BE2C (cell line): Measurements from ENCODE around the gene CCDC88C.

ENCODE experiments used
- DNase-seq: peaks from one replicate; pipeline ENCODE4 v3.0.0-alpha.2; 2020
- H3K27me3 ChIP-seq: fragments of 250-450 bp; sonication (Bioruptor Pico); 2 replicates; pipeline ENCODE4 v1.5.1; 2020; ENCODE audit warnings: mild to moderate bottlenecking
- H3K36me3 ChIP-seq: fragments of 250-450 bp; sonication (Bioruptor Pico); 2 replicates; pipeline ENCODE4 v1.5.1; 2020; ENCODE audit warnings: mild to moderate bottlenecking
- H3K4me1 ChIP-seq: fragments of 250-450 bp; sonication (Bioruptor Pico); 2 replicates; pipeline ENCODE4 v1.5.1; 2020
- H3K4me3 ChIP-seq: 2 replicates; pipeline ENCODE4 v1.5.1; 2011; ENCODE audit warnings: low read depth, low read length
- H3K9me3 ChIP-seq: fragments of 250-450 bp; sonication (Bioruptor Pico); 2 replicates; pipeline ENCODE4 v1.5.1; 2020
- TF ChIP-seq, protein P1 (sequence below): IDR thresholded peaks from 2 replicates; pipeline ENCODE4 v1.5.1; 2012; ENCODE audit warnings: mild to moderate bottlenecking, low read depth, low read length

The CCDC88C gene

DNA sequence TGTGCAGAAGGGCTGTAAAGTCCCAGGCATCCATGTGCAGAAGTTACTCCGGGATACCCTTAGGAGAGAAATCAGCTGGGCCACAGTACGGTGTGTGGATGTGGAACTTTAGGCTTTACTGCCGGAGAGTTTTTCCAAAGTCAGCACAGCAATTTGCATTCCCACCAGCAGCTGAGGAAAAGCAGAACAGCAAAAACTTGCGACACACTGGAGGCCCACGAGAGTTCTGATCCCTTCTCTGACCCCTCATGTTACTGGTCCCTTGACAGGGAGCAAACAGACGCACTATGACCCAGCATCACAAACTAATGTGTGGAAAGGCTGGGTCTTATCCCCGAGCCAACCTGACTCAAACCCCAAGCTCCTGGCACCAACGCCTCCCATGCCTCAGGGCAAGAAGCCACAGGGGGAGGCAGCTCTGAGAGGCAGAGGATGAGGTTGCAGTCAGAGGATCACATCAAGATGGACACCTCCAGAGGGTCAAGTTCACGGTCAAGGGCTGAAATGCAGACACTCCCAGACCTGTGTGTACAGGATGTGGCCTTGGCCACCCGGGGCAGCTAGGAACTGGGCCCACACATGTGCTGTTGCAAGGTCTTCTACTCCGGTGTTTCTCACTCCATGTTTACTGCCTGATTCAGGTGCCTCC lies 38.6 kb downstream of the CCDC88C start:
- no peaks in the 10 kb centered on the region for H3K9me3 ChIP-seq
- no peaks in the 10 kb centered on the region; the same call in 1 of the 2 replicates for H3K27me3 ChIP-seq
- peaks cover 24% of the 10 kb centered on the region for H3K4me1 ChIP-seq
- DNase-seq: no peak
- H3K36me3 ChIP-seq: no peaks in the 10 kb centered on the region
- TF ChIP-seq, protein P1, sequence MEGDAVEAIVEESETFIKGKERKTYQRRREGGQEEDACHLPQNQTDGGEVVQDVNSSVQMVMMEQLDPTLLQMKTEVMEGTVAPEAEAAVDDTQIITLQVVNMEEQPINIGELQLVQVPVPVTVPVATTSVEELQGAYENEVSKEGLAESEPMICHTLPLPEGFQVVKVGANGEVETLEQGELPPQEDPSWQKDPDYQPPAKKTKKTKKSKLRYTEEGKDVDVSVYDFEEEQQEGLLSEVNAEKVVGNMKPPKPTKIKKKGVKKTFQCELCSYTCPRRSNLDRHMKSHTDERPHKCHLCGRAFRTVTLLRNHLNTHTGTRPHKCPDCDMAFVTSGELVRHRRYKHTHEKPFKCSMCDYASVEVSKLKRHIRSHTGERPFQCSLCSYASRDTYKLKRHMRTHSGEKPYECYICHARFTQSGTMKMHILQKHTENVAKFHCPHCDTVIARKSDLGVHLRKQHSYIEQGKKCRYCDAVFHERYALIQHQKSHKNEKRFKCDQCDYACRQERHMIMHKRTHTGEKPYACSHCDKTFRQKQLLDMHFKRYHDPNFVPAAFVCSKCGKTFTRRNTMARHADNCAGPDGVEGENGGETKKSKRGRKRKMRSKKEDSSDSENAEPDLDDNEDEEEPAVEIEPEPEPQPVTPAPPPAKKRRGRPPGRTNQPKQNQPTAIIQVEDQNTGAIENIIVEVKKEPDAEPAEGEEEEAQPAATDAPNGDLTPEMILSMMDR: no peak
- no peak overlapping the region for H3K4me3 ChIP-seq

DNA sequence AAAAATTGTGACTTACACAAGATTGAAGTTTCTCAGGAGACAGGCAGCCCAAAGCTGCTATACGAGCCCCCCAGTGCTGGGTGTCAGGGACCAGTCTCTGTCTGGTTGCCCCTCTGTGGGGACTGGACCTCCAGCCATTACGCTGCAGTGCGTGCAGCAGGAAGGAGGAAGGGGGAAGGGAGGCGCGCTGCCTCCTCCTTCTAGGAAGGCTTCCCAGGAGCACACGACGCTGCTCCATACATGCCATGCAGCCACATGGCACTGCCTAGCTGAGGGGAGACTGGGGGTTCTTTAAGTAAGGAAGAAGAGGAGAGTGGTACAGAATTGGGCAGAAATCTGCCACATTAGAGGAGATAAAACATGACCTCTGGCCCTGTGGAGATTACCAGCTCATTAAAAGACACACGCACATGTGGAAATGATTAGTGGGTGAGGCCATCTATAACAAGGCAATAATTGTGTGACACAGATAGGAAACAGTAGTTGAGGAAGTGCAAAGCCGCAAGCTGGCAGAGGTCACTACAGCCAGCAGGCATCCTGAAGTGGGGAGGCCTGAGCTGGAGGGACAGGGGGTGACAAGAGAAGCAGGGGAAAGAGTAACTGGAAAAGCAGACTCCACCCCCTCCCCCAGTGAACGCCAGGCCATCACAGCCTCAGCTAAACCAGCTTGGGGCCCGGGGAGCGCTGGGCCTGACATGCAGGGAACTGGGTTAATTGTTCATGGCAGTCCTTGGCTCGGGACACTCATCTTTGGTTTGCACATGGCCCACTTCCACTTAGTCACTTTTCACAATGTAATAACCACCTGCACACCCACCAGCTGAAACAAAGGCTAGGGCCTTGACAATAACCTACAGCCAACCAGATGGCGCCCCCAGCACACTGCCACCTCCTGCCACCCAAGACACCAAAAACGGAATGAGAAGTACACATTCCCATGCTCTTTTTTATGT lies 39.6 kb downstream of the CCDC88C start:
- Histone ChIP-seq H3K4me1 (peaks cover 33% of the 10 kb centered on the region), H3K27me3 (no peaks in the 10 kb centered on the region; the same call in 1 of the 2 replicates), H3K36me3 (no peaks in the 10 kb centered on the region), H3K4me3 (no peak overlapping the region), H3K9me3 (no peaks in the 10 kb centered on the region)
- DNase-seq: peak; percentile 79
- TF ChIP-seq, protein P1: peak; percentile 20; the same call in 1 of the 2 replicates

DNA sequence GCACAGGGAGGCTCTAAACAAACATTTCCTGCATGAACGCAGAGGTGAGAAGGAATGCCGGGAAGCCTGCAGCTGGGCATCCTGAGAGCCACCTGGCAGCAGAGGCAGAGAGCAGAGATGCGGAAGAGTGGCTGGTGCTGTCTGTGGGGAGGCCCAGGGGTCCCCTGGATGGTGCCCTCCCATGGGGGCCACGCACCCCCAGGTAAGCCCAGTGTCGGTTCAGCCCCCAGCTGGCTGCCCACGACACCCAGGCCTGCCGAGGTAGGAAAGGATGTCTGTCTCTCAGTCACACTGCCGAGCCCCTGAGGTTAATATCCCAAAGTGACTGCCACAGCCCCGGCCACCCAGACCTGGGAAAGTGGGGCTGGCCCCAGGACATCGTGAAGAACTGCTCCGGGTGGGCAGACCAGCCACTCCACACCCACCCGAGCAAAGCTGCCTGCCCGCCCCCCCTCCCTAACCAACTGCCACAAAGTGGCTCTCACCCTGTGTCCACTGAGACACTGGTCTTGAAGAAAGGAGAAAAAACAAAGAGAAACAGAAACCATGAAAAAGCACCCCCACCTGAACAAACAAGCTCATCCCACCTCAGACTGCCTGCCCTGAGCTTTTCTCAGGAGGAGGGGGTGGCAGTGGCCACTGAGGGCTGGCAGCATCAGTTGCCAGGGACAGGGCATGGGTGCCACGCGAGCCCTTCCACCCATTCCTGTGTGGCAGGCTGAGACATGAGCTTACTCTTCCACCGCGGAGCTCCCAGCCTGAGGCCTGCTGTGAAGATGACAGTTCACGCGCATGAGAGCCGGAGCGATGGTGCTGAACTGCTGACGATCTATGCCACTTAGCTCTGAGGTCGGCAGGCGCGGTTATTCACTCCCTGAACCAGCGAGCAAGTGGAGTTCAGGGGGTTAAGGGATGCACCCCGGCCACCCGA lies 40.8 kb downstream of the CCDC88C start:
- Histone ChIP-seq H3K9me3 (no peaks in the 10 kb centered on the region), H3K36me3 (no peaks in the 10 kb centered on the region), H3K27me3 (no peaks in the 10 kb centered on the region; the same call in 1 of the 2 replicates), H3K4me1 (peaks cover 38% of the 10 kb centered on the region), H3K4me3 (no peak overlapping the region)
- TF ChIP-seq, protein P1: no peak
- peak; percentile 40 for DNase-seq

DNA sequence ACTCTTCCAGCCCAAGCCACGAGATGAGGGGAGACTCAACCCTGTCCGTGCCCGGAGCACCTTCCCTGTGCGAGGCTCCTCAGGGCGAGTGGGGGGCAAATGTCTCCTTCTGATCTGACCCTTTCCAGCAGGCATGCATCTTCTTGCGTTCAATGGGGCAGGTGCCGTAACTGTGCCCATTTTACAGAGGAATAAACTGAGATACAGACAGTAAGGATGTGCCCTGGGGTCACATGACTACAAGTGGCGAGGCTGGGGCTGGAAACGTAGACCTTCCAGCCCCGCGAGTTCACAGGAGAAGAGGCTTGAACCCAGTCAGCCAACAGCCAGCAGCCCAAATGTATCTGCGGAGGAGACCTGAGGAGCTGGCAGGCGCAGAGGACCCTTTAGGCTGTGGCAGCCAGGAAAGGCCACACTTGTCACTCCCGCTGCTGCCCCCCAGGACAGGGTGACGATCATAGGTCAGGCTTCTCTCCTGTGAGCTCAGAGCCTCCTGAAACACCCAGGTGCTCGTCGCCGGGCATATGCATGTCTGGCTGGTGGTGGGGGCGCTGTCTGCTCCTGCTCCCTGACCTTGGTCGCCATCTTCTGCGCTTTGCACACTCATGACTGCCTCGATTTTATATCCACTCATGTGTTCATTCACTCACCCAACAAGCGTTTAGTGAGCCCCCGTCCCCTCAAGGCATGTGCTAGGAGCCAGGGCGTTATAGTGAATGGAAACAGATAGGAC lies 41.7 kb downstream of the CCDC88C start:
- no peaks in the 10 kb centered on the region for H3K36me3 ChIP-seq
- TF ChIP-seq, protein P1: no peak
- H3K4me3 ChIP-seq: no peak overlapping the region
- DNase-seq: no peak
- peaks cover 38% of the 10 kb centered on the region for H3K4me1 ChIP-seq
- no peaks in the 10 kb centered on the region; the same call in 1 of the 2 replicates for H3K27me3 ChIP-seq
- H3K9me3 ChIP-seq: no peaks in the 10 kb centered on the region

DNA sequence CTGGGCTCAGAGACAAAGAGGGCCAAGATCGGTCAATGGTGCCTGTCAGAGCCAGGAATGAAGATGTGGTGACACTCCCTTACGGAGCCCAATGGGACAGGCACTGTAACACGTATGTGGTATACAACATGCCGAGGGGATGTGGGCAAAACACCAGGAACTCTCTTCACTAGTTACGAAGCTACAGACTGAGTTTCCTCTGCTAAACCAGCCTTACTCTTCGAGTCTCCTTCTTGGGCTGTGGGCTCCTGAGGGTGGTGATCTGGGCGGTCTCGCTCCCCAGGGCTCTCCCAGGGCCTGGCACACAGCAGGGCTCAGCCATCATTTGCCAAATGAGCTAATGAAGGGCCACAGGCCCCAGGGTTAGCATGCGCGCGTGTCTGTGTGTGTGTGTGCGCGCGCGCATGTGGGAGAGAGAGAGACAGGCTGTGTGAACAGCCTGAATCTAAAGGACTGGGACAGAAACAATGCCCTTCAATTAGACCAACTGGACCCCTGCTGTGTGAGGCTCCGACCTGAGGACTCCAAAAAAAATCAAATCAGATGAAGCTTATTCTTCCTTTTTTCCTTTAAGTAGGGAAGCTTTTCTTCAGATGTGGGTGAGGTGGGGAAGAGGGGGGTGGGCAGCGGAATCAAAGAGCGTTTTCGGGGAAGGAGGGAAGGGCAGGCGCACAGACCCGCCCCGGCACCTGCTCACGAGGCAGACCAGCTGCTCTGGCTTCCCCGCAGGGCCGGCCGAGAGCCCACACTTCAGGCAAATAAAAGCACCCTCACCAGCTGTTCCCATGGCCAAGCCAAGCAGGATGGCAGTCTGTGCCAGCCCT lies 42.5 kb downstream of the CCDC88C start:
- Histone ChIP-seq H3K4me1 (peaks cover 38% of the 10 kb centered on the region), H3K9me3 (no peaks in the 10 kb centered on the region), H3K36me3 (no peaks in the 10 kb centered on the region), H3K27me3 (no peaks in the 10 kb centered on the region; the same call in 1 of the 2 replicates), H3K4me3 (no peak overlapping the region)
- no peak for DNase-seq
- TF ChIP-seq, protein P1: no peak
